Activated naive CD8-positive, alpha-beta T cell treated with anti-CD3 and anti-CD28 coated beads, Interleukin-2, amount 50 U/mL, for 16 hours (primary cell): ENCODE data around the gene TJP3.

Source experiments
- DNase-seq: peaks from one replicate; pipeline ENCODE4 v3.0.0-alpha.2; 2020; ENCODE audit warnings: low read depth, low spot score

Gene TJP3

GRCh38 chr19:3768748-3769099 is 60.5 kb downstream of the TJP3 start:
- DNase-seq: no peak

GRCh38 chr19:3769494-3769893 is 61.3 kb downstream of the TJP3 start:
- DNase-seq: no peak

GRCh38 chr19:3770136-3770999 is 62.2 kb downstream of the TJP3 start:
- DNase-seq: no peak

- DNase-seq: no peak
Observed at GRCh38 chr19:3771000-3771905, 63.1 kb downstream of the TJP3 start.

GRCh38 chr19:3771906-3772455 is 63.8 kb downstream of the TJP3 start, which contains the start of gene RAX2:
TSS of gene RAX2 (minus strand) at chr19:3772228. CDS start at chr19:3771742, 486 bp downstream.
- DNase-seq: no peak

GRCh38 chr19:3773814-3774515 is 65.8 kb downstream of the TJP3 start:
- no peak for DNase-seq

- DNase-seq: no peak
Observed at GRCh38 chr19:3774621-3775373, 66.6 kb downstream of the TJP3 start.

- DNase-seq: no peak
Observed at GRCh38 chr19:3775374-3775711, 67.2 kb downstream of the TJP3 start.

GRCh38 chr19:3775831-3776230 is 67.6 kb downstream of the TJP3 start:
- no peak for DNase-seq

GRCh38 chr19:3776479-3777040 is 68.4 kb downstream of the TJP3 start:
- DNase-seq: no peak

- no peak for DNase-seq
Observed at GRCh38 chr19:3778104-3778867, 70.1 kb downstream of the TJP3 start.

- no peak for DNase-seq
Observed at GRCh38 chr19:3778899-3779723, 70.9 kb downstream of the TJP3 start.

- no peak for DNase-seq
Observed at GRCh38 chr19:3780786-3781304, 72.7 kb downstream of the TJP3 start.

- no peak for DNase-seq
Observed at GRCh38 chr19:3781603-3782002, 73.4 kb downstream of the TJP3 start.

- DNase-seq: no peak
Observed at GRCh38 chr19:3782330-3782729, 74.1 kb downstream of the TJP3 start.

- DNase-seq: no peak
Observed at GRCh38 chr19:3782903-3783302, 74.7 kb downstream of the TJP3 start.

- DNase-seq: no peak
Observed at GRCh38 chr19:3783660-3784584, 75.7 kb downstream of the TJP3 start.
